ENCODE measurements around the gene DEAF1. TPM values are rescaled to one million over a fixed set of nuclear protein-coding genes. Genes with fewer than 3 reads are reported as not detected.

DEAF1 gene
- total RNA-seq, 1 experiment from 2014 or later: 62.2 TPM

- POLR2A ChIA-PET: no interaction called here
- Mint-ChIP-seq H3K27me3 (ENCODE audit: low read depth) (no peaks in the 10 kb centered on the region), H3K36me3 (no peaks in the 10 kb centered on the region), H3K4me1 (no peaks in the 10 kb centered on the region), H3K4me3 (no peak overlapping the region), H3K27ac (no peak overlapping the region), H3K9me3 (no peaks in the 10 kb centered on the region)
- no peak for DNase-seq (ENCODE audit: low spot score)
- ATAC-seq: no peak
- TF ChIP-seq SMAD4 (CRISPR knock-in tag; IDR thresholded peaks at IDR 0.05): no peak
- no peak for TF ChIP-seq ZNF416 (CRISPR knock-in tag; IDR thresholded peaks at IDR 0.05)
- TF ChIP-seq, protein P1, sequence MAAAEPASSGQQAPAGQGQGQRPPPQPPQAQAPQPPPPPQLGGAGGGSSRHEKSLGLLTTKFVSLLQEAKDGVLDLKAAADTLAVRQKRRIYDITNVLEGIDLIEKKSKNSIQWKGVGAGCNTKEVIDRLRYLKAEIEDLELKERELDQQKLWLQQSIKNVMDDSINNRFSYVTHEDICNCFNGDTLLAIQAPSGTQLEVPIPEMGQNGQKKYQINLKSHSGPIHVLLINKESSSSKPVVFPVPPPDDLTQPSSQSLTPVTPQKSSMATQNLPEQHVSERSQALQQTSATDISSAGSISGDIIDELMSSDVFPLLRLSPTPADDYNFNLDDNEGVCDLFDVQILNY (CRISPR knock-in tag; IDR thresholded peaks at IDR 0.05): no peak
- no peak for TF ChIP-seq MAX (CRISPR knock-in tag; IDR thresholded peaks at IDR 0.05)
- no peak for TF ChIP-seq HMGA2 (CRISPR knock-in tag; IDR thresholded peaks at IDR 0.05)
- TF ChIP-seq NR3C1 (CRISPR knock-in tag; conservative IDR thresholded peaks at IDR 0.05; ENCODE audit: low read depth): no peak
- TF ChIP-seq ZNF671 (CRISPR knock-in tag; IDR thresholded peaks at IDR 0.05): no peak
- CTCF ChIA-PET: interaction anchor here (0.8 kb wide), 1 partner anchor 63 kb away, joined by 3 read pairs; no protein-coding TSS in a partner anchor
Measured at GRCh38 chr11:619628-620050, 75.4 kb downstream of the DEAF1 start.

GRCh38 chr11:618856-619627 lies 76.0 kb downstream of the DEAF1 start:
- H3K9me3 Mint-ChIP-seq: no peaks in the 10 kb centered on the region
- H3K27ac Mint-ChIP-seq: no peak overlapping the region
- H3K4me3 Mint-ChIP-seq: no peak overlapping the region
- ChIA-PET CTCF (interaction anchor here (0.8 kb wide), 1 partner anchor 63 kb away, joined by 3 read pairs; no protein-coding TSS in a partner anchor), POLR2A (no interaction called here)
- no peaks in the 10 kb centered on the region for H3K4me1 Mint-ChIP-seq
- TF ChIP-seq GTF2I (CRISPR knock-in tag; conservative IDR thresholded peaks at IDR 0.05): no peak
- TF ChIP-seq ZNF281 (CRISPR knock-in tag; IDR thresholded peaks at IDR 0.05): no peak
- TF ChIP-seq ZNF416 (CRISPR knock-in tag; IDR thresholded peaks at IDR 0.05): no peak
- TF ChIP-seq PRRX2 (CRISPR knock-in tag; IDR thresholded peaks at IDR 0.05): no peak
- TF ChIP-seq, protein P2, sequence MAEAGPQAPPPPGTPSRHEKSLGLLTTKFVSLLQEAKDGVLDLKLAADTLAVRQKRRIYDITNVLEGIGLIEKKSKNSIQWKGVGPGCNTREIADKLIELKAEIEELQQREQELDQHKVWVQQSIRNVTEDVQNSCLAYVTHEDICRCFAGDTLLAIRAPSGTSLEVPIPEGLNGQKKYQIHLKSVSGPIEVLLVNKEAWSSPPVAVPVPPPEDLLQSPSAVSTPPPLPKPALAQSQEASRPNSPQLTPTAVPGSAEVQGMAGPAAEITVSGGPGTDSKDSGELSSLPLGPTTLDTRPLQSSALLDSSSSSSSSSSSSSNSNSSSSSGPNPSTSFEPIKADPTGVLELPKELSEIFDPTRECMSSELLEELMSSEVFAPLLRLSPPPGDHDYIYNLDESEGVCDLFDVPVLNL (CRISPR knock-in tag; IDR thresholded peaks at IDR 0.05; ENCODE audit: borderline replicate concordance, low read depth): no peak
- no peak for TF ChIP-seq GABPB1 (CRISPR knock-in tag; IDR thresholded peaks at IDR 0.05)
- TF ChIP-seq, protein P3, sequence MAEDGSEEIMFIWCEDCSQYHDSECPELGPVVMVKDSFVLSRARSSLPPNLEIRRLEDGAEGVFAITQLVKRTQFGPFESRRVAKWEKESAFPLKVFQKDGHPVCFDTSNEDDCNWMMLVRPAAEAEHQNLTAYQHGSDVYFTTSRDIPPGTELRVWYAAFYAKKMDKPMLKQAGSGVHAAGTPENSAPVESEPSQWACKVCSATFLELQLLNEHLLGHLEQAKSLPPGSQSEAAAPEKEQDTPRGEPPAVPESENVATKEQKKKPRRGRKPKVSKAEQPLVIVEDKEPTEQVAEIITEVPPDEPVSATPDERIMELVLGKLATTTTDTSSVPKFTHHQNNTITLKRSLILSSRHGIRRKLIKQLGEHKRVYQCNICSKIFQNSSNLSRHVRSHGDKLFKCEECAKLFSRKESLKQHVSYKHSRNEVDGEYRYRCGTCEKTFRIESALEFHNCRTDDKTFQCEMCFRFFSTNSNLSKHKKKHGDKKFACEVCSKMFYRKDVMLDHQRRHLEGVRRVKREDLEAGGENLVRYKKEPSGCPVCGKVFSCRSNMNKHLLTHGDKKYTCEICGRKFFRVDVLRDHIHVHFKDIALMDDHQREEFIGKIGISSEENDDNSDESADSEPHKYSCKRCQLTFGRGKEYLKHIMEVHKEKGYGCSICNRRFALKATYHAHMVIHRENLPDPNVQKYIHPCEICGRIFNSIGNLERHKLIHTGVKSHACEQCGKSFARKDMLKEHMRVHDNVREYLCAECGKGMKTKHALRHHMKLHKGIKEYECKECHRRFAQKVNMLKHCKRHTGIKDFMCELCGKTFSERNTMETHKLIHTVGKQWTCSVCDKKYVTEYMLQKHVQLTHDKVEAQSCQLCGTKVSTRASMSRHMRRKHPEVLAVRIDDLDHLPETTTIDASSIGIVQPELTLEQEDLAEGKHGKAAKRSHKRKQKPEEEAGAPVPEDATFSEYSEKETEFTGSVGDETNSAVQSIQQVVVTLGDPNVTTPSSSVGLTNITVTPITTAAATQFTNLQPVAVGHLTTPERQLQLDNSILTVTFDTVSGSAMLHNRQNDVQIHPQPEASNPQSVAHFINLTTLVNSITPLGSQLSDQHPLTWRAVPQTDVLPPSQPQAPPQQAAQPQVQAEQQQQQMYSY (CRISPR knock-in tag; IDR thresholded peaks at IDR 0.05): no peak
- TF ChIP-seq SMAD3 (CRISPR knock-in tag; IDR thresholded peaks at IDR 0.05; ENCODE audit: borderline replicate concordance): no peak
- TF ChIP-seq KAT7 (CRISPR knock-in tag; IDR thresholded peaks at IDR 0.05; ENCODE audit: borderline replicate concordance): no peak
- no peak for TF ChIP-seq JAZF1 (CRISPR knock-in tag; IDR thresholded peaks at IDR 0.05)
- TF ChIP-seq ATF3 (CRISPR knock-in tag; conservative IDR thresholded peaks at IDR 0.05): no peak
- DNase-seq (ENCODE audit: low spot score) (no peak), ATAC-seq (no peak)
- no peaks in the 10 kb centered on the region for H3K36me3 Mint-ChIP-seq
- H3K27me3 Mint-ChIP-seq (ENCODE audit: low read depth): no peaks in the 10 kb centered on the region

Data from WTC11 (cell line).